IPS-18a (cell line): ENCODE measurements around the gene PAK1.
"Not testable (repeated sequence)": the region's sequence is repeated elsewhere in the genome, so short reads cannot be mapped to it uniquely, and the experiment has no call there.

Source experiments
- H3K27ac ChIP-seq: one replicate; pipeline ENCODE4 v1.5.1; 2013; ENCODE audit warnings: low read length
- H3K27me3 ChIP-seq: one replicate; pipeline ENCODE4 v1.6.1; 2013; ENCODE audit warnings: mild to moderate bottlenecking, low read length; ENCODE audit not compliant: control insufficient read depth, insufficient read depth
- H3K36me3 ChIP-seq: one replicate; pipeline ENCODE4 v1.6.1; 2013; ENCODE audit warnings: low read depth, low read length; ENCODE audit not compliant: control insufficient read depth
- H3K4me1 ChIP-seq: one replicate; pipeline ENCODE4 v1.6.1; 2013; ENCODE audit warnings: low read depth, low read length; ENCODE audit not compliant: control insufficient read depth
- H3K4me3 ChIP-seq: one replicate; pipeline ENCODE4 v1.5.1; 2013; ENCODE audit warnings: low read length
- H3K9ac ChIP-seq: one replicate; pipeline ENCODE4 v1.6.1; 2013; ENCODE audit warnings: mild to moderate bottlenecking, low read length, moderate library complexity
- H3K9me3 ChIP-seq: one replicate; pipeline ENCODE4 v1.6.1; 2013; ENCODE audit warnings: low read depth, low read length; ENCODE audit not compliant: control insufficient read depth

PAK1 gene

DNA sequence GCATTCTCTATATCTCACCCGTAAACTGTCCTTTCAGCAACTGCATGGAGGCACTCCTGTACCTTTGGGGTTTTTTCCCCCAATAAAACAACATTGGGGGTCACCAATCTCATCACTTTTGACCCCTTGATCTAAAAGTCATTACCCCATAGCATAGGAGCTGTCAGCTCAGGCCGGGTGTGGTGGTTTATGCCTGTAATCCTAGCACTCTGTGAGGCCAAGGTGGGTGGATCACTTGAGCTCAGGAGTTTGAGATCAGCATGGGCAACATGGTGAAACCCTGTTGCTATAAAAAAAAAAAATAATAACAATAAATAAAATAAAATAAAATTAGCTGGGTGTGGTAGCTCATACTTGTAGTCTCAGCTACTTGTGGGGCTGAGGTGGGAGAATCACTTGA lies 155.3 kb downstream of the PAK1 start:
- no peaks in the 10 kb centered on the region for H3K27me3 ChIP-seq
- no peaks in the 10 kb centered on the region for H3K9me3 ChIP-seq
- peaks cover 15% of the 10 kb centered on the region for H3K36me3 ChIP-seq
- no peak overlapping the region for H3K9ac ChIP-seq
- H3K27ac ChIP-seq: no peak overlapping the region
- no peaks in the 10 kb centered on the region for H3K4me1 ChIP-seq
- H3K4me3 ChIP-seq: no peak overlapping the region

DNA sequence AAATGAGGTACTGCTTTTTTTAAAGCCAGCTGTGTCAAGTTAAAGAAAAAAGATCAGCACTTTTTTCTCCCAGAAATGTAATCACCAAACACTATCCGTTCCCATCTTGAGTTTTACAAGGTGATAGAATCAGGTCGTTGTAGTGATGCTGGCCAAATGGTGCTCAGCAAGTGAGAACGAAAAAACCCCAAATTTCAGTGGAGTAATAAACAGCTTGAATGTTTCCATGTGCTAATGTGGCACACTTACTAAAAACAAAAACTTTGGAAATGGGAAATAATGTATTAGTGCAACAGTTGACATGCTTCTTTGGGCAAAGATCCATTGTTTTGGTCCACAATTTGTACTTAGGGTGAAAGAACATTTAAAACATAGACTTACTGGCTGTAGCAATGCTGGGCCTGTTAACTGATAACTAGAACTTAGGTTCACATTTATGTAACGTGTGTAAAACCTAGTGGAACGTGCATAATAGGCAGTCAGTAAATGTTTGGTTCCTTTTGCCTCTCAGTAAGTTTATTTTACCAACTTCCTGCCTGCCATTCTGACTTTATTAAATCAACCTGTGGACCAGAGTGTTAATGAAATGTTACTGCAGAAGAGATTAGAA lies 157.1 kb downstream of the PAK1 start:
- Histone ChIP-seq H3K27ac (no peak overlapping the region), H3K36me3 (no peaks in the 10 kb centered on the region), H3K27me3 (no peaks in the 10 kb centered on the region), H3K9me3 (no peaks in the 10 kb centered on the region), H3K9ac (no peak overlapping the region), H3K4me1 (no peaks in the 10 kb centered on the region), H3K4me3 (no peak overlapping the region)

DNA sequence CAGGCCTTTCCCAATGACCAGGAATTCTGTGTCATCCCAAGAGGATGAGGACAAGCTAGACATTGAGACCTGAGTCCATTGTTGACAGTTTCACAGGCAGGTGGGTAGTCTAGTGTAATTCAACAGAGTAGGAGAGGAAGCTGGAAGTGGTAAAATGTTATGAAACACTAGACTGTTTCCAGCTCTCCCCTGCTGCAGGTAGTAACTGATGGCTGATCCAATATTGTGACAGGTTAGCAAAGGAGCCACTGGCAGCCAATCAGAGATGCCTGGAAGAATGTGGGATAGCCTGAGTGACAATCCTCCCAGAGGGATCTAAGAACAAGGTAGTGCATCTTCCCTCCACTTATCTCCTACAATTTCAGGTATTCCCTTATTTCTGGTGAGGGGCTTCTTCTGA lies 161.8 kb downstream of the PAK1 start:
- Histone ChIP-seq H3K4me3 (no peak overlapping the region), H3K36me3 (no peaks in the 10 kb centered on the region), H3K4me1 (no peaks in the 10 kb centered on the region), H3K9me3 (no peaks in the 10 kb centered on the region), H3K27me3 (no peaks in the 10 kb centered on the region), H3K9ac (no peak overlapping the region), H3K27ac (no peak overlapping the region)

DNA sequence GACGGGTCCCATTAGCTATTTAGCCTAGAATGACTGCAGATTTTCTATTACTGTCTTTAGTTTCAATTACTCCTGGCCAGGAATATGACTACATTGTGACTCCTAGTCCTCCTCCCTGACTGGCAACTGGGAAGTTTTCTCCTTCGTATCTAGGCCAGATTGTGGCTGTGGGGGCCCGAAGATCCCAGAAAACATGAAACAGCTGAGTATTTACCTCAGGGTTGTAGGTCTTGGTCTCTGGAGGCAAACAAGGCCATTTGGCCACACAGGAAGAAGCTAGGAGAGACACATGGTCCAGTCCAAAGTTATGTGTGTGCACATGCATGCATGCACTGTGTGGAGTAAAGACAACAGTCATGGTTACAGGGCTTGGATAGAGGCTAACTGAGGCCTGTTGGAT lies 162.2 kb downstream of the PAK1 start:
- H3K4me3 ChIP-seq: no peak overlapping the region
- no peaks in the 10 kb centered on the region for H3K4me1 ChIP-seq
- no peak overlapping the region for H3K27ac ChIP-seq
- no peak overlapping the region for H3K9ac ChIP-seq
- no peaks in the 10 kb centered on the region for H3K36me3 ChIP-seq
- no peaks in the 10 kb centered on the region for H3K27me3 ChIP-seq
- H3K9me3 ChIP-seq: no peaks in the 10 kb centered on the region

DNA sequence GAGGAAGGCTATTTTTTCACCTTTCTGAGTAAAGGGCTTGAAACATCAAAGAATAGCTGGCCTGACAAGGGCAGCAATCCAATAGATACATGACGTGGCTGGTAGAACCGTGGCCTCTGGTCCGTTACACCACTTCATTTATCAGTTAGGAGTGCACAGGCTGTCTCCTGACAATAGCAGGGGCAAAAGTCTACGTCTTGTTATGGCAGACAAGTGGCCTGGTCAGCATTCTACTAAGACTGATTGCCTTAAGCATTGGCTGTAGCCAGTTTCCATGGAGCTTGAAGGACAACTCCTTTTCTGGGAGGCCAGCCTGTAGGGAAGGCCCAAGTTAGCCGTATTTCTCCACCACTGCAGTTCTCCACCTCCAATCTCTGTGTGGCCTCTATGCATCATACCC lies 163.2 kb downstream of the PAK1 start:
- Histone ChIP-seq H3K9ac (no peak overlapping the region), H3K4me1 (no peaks in the 10 kb centered on the region), H3K9me3 (no peaks in the 10 kb centered on the region), H3K4me3 (no peak overlapping the region), H3K27me3 (no peaks in the 10 kb centered on the region), H3K36me3 (no peaks in the 10 kb centered on the region), H3K27ac (no peak overlapping the region)

DNA sequence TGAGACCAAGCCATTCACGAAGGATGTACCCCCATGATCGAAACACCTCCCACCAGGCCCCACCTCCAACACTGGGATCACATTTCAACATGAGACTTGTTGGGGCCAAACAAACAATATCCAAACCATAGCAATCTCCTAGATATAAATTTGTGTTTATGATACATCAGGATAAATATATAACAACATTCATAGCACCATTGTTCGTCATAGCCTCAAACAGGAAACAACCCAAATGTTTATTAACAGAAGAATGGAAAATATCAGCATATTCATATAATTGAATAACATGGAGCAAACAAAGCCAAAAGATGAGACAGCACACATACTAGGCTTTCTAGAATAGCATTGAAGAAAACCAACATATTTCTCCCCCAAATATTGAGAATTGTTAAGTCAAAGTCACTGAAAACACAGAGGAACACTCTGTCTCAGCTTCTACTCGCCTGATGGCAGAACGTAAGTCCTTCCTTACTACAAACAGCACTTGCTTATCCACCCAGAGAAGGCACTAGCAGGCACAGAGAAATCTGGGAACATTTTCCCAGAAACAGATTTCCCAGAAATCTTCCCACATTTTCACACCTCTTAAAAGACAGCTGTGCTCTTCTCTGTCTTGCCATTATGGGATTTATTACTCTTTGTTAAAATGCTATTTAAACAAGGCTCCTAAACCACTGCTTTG lies 164.4 kb downstream of the PAK1 start:
- Histone ChIP-seq H3K9me3 (no peaks in the 10 kb centered on the region), H3K4me3 (no peak overlapping the region), H3K9ac (no peak overlapping the region), H3K36me3 (no peaks in the 10 kb centered on the region), H3K27me3 (no peaks in the 10 kb centered on the region), H3K4me1 (no peaks in the 10 kb centered on the region), H3K27ac (no peak overlapping the region)

DNA sequence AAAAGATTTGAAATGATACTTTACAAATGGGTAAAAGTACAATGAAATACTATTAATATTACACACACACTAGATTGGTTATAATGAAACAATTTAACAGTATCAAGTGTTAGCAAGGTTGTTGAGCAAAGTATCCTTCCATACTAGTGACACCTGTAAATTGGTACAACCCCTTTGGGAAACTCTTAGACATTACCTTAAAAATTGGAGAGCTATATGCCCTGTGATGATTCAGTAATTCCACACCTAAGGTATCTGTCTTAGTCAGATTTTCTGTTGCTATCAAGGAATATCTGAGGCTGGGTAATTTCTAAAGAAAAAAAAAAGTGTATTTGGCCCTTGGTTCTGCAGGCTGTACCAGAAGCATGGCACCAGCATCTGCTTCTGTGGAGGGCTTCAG lies 165.1 kb downstream of the PAK1 start:
- H3K4me1 ChIP-seq: no peaks in the 10 kb centered on the region
- no peak overlapping the region for H3K9ac ChIP-seq
- no peaks in the 10 kb centered on the region for H3K27me3 ChIP-seq
- H3K9me3 ChIP-seq: no peaks in the 10 kb centered on the region
- H3K27ac ChIP-seq: no peak overlapping the region
- no peaks in the 10 kb centered on the region for H3K36me3 ChIP-seq
- H3K4me3 ChIP-seq: no peak overlapping the region

DNA sequence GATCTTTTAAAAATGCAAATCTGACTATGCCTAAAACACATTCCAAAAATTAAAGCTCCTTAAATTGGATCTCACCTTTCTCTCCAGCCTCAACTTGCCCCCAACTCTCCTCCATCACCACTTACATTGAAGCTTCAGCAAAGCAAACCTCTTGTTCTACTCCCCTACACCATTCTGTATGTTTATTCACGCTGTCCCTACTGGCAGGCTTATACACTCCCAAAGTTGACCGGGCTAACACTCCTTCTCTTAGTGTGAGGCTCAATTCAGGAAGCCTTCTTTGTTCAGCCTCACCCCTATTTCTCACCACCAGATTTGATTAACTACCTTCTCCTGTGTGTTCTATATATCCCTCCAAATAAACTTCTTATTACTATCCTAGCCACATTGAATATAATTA lies 170.6 kb downstream of the PAK1 start:
- no peaks in the 10 kb centered on the region for H3K27me3 ChIP-seq
- no peaks in the 10 kb centered on the region for H3K36me3 ChIP-seq
- H3K9me3 ChIP-seq: no peaks in the 10 kb centered on the region
- no peak overlapping the region for H3K9ac ChIP-seq
- H3K4me3 ChIP-seq: no peak overlapping the region
- no peak overlapping the region for H3K27ac ChIP-seq
- H3K4me1 ChIP-seq: no peaks in the 10 kb centered on the region

DNA sequence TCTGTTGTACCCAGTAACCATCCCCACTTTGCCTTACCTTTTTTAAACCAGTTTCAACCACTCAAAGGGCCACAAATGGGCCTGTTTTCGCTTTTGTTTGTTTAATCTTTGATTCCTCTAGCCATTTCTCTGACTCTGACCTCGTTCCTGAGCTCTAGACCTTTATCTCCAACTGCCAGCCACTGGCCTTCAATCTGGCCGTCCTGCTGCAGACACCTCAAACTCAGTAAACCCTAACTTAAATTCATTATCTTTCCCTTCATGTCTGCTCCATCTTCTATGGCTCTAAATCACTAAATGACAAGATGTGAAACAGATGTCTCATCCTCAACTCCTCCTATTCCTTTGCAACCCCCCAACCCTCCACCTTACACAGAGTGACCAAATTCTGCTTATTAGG lies 171.1 kb downstream of the PAK1 start:
- H3K9me3 ChIP-seq: no peaks in the 10 kb centered on the region

DNA sequence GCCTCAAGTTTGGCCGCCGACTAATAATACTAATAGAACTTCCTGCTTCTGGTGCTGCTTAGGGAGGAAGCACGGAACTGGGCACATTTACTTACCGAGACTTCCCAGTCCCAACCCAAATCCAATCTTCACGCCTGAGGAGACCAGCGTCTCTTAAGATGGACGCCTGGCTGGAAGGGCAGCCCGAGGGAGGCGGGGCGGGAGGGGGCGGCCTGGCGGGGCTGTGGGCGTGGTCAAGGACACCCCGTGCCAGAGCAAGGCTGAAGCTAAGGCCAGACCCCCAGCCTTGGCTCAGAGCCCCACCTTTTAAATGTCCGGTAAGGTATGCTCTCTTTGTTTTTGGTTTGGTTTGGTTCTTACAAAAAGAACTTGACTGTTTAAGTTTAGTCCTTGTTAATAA lies 172.4 kb downstream of the PAK1 start, which contains the start of gene GDPD4:
GDPD4 (minus strand) TSS at position 177 of the 400 bp plus-strand sequence. CDS start 16,549 bp downstream, outside the sequence.
- Histone ChIP-seq H3K27me3 (no peaks in the 10 kb centered on the region), H3K27ac (no peak within 1 kb of the TSS), H3K9ac (no peak within 1 kb of the TSS), H3K9me3 (no peaks in the 10 kb centered on the region), H3K4me1 (no peaks in the 10 kb centered on the region), H3K4me3 (no peak within 1 kb of the TSS), H3K36me3 (no peaks in the 10 kb centered on the region)

More for the DNA sequence above, 171.1 kb downstream of the PAK1 start:
- Histone ChIP-seq H3K9ac (no peak overlapping the region), H3K4me1 (no peaks in the 10 kb centered on the region), H3K36me3 (no peaks in the 10 kb centered on the region), H3K27ac (no peak overlapping the region), H3K27me3 (no peaks in the 10 kb centered on the region), H3K4me3 (no peak overlapping the region)

DNA sequence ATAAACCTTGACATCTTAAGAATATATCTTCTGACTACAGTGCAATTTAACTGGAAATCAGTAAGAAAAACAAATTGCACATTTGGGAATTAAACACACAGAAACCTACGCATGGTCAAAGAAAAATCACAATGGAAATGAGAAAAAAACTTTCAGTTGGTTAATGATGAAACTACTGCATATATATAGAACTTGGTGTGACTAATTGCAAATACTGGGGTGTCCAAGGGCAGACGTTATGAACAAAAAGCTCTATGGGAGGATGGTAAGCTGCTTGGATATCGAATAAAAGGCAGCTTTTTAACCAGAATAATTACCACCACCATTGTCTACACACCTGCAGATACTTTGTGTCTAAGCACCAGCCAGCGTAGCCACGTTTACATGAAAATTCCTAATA lies 173.2 kb downstream of the PAK1 start:
- H3K27ac ChIP-seq: no peak overlapping the region
- no peaks in the 10 kb centered on the region for H3K4me1 ChIP-seq
- H3K4me3 ChIP-seq: no peak overlapping the region
- H3K9ac ChIP-seq: no peak overlapping the region
- H3K9me3 ChIP-seq: no peaks in the 10 kb centered on the region
- H3K36me3 ChIP-seq: no peaks in the 10 kb centered on the region
- H3K27me3 ChIP-seq: no peaks in the 10 kb centered on the region

DNA sequence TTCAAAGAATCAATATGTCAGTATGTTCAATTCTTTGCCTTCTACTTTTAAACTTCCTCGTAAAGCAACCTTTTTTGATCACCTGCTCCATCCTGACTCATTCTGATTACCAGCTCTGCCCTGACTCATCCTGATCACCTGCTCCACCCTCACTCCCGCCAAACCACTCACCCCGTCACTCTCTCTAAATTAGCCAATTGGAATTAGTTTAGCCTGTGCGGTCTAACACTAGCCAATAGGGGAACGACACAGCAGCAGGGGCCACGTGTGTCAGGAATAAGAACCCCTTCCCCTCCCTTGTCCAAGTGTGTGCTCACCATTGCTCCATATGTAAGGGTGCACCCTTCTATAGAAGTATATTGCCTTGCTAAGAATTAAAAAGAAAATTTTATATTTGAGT lies 173.9 kb downstream of the PAK1 start:
- not testable (repeated sequence) for H3K9me3 ChIP-seq, H3K9ac ChIP-seq, H3K4me3 ChIP-seq, H3K27me3 ChIP-seq, H3K4me1 ChIP-seq, H3K27ac ChIP-seq, H3K36me3 ChIP-seq
